Muscle layer of colon (tissue), 2 donors: ENCODE data around the gene MROH7.

Experiments
- H3K27ac ChIP-seq: one replicate; pipeline ENCODE4 v1.7.0; 2013; ENCODE audit warnings: low read depth, mild to moderate bottlenecking, low read length, moderate library complexity
- H3K27me3 ChIP-seq, 2 donors: one replicate each; pipeline ENCODE4 v1.7.0; 2013; ENCODE audit warnings: low read length in 2 of 2, mild to moderate bottlenecking in 2 of 2; ENCODE audit not compliant: insufficient read depth in 2 of 2, control insufficient read depth in 1 of 2
- H3K36me3 ChIP-seq: one replicate; pipeline ENCODE4 v1.7.0; 2013; ENCODE audit warnings: mild to moderate bottlenecking, low read length; ENCODE audit not compliant: insufficient read depth
- H3K4me1 ChIP-seq: one replicate; pipeline ENCODE4 v1.7.0; 2013; ENCODE audit warnings: mild to moderate bottlenecking, low read length; ENCODE audit not compliant: insufficient read depth
- H3K4me3 ChIP-seq, 2 donors: one replicate each; pipeline ENCODE4 v1.7.0; 2013; ENCODE audit warnings: low read length in 2 of 2, low read depth in 1 of 2, mild to moderate bottlenecking in 1 of 2, moderate library complexity in 1 of 2
- H3K9ac ChIP-seq: one replicate; pipeline ENCODE4 v1.7.0; 2013; ENCODE audit warnings: low read length
- H3K9me3 ChIP-seq: one replicate; pipeline ENCODE4 v1.7.0; 2013; ENCODE audit warnings: mild to moderate bottlenecking, low read length
- donor health status: abdominal sarcoma.
- donor health status: Adenocarcinoma of cecum.

MROH7 gene

GRCh38 chr1:54664364-54664763, 22.8 kb downstream of the MROH7 start:
- no peak overlapping the region for H3K9ac ChIP-seq
- H3K4me3 ChIP-seq = no peak overlapping the region
- no peaks in the 10 kb centered on the region for H3K27me3 ChIP-seq
- no peaks in the 10 kb centered on the region for H3K9me3 ChIP-seq
- H3K36me3 ChIP-seq = no peaks in the 10 kb centered on the region
- no peaks in the 10 kb centered on the region for H3K4me1 ChIP-seq
- no peak overlapping the region for H3K27ac ChIP-seq

DNA sequence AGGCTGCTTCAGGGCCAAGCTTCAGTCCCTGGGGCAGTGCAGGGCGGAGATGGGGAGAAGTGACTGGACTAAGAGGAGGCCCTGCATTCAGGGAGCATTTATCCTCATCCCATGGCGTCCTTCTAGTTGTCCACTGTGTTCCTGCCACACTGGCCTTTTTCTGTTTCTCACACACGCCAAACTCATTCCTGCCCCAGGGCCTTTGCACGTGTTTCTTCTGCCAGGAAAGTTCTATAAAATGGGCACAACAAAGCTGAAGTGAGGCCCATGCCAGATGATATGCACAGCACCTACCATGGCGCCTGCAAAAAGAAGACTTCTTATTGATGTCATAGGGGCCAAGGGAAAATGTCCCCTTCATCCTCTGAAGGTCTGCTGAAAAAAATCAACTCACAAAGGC, 24.3 kb downstream of the MROH7 start:
- no peaks in the 10 kb centered on the region for H3K4me1 ChIP-seq
- H3K9me3 ChIP-seq = no peaks in the 10 kb centered on the region
- H3K9ac ChIP-seq = no peak overlapping the region
- no peaks in the 10 kb centered on the region for H3K27me3 ChIP-seq
- H3K27ac ChIP-seq = no peak overlapping the region
- H3K4me3 ChIP-seq = no peak overlapping the region
- H3K36me3 ChIP-seq = no peaks in the 10 kb centered on the region

DNA sequence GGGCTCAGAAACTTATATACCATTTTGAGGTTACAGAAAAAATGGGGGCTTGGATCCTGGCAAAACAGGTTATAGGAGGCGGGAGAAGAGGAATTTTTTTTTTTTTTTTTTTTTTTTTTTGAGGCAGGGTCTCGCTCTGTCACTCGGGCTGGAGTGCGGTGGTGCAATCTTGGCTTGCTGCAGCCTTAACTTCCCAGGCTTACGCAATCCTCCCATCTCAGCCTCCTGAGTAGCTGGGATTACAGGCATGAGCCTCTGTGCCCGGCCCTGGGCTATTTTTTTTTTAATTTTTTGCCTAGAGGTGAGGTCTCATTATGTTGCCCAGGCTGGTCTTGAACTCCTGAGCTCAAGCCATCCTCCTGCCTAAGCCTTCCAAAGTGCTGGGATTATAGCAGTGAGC, 24.7 kb downstream of the MROH7 start:
- no peaks in the 10 kb centered on the region for H3K9me3 ChIP-seq
- no peak overlapping the region for H3K4me3 ChIP-seq
- H3K36me3 ChIP-seq = no peaks in the 10 kb centered on the region
- H3K4me1 ChIP-seq = no peaks in the 10 kb centered on the region
- no peak overlapping the region for H3K27ac ChIP-seq
- H3K9ac ChIP-seq = no peak overlapping the region
- H3K27me3 ChIP-seq = no peaks in the 10 kb centered on the region

- H3K4me3 ChIP-seq = no peak overlapping the region
- no peaks in the 10 kb centered on the region for H3K27me3 ChIP-seq
- no peaks in the 10 kb centered on the region for H3K36me3 ChIP-seq
- H3K27ac ChIP-seq = no peak overlapping the region
- H3K9me3 ChIP-seq = no peaks in the 10 kb centered on the region
- no peak overlapping the region for H3K9ac ChIP-seq
- H3K4me1 ChIP-seq = no peaks in the 10 kb centered on the region
Measured at GRCh38 chr1:54667797-54668196, 26.2 kb downstream of the MROH7 start.

- no peaks in the 10 kb centered on the region for H3K36me3 ChIP-seq
- H3K4me1 ChIP-seq = no peaks in the 10 kb centered on the region
- no peak overlapping the region for H3K4me3 ChIP-seq
- H3K9ac ChIP-seq = no peak overlapping the region
- H3K27ac ChIP-seq = no peak overlapping the region
- H3K27me3 ChIP-seq = no peaks in the 10 kb centered on the region
- H3K9me3 ChIP-seq = no peaks in the 10 kb centered on the region
Measured at GRCh38 chr1:54668567-54668966, 27.0 kb downstream of the MROH7 start.

DNA sequence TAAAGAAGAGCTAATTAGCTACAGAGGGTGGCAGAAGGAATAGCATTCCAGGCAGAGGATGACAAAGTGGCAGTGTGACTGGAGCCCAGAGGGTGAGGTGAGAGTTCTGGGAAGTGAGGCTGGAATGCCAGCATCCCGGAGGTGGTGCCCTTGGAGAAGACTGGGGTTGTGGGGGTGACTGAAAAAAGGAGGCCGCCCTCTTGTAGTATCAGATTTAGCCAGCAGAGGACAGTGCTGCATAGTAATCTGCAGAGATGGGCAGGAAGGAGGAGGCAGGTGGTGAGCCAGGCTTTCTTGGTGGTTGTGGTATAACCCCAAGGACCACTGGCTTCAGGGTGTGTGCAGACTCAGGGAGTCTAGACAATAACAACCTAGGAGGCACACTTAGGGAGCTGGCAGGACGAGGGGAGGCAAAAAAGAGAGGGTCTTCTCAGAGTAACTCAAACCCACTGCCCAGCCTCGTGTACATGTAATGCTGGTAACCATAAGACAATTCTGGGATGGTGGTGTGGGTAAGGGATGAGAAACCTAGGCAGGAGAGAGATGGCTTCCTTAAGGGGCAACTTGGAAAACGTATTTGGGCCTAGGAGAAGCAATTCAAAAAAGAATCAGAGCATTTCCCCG, 30.5 kb downstream of the MROH7 start:
- Histone ChIP-seq H3K27ac (no peak overlapping the region), H3K4me3 (no peak overlapping the region), H3K4me1 (no peaks in the 10 kb centered on the region), H3K36me3 (peaks cover 5% of the 10 kb centered on the region), H3K27me3 (no peaks in the 10 kb centered on the region), H3K9ac (no peak overlapping the region), H3K9me3 (no peaks in the 10 kb centered on the region)

DNA sequence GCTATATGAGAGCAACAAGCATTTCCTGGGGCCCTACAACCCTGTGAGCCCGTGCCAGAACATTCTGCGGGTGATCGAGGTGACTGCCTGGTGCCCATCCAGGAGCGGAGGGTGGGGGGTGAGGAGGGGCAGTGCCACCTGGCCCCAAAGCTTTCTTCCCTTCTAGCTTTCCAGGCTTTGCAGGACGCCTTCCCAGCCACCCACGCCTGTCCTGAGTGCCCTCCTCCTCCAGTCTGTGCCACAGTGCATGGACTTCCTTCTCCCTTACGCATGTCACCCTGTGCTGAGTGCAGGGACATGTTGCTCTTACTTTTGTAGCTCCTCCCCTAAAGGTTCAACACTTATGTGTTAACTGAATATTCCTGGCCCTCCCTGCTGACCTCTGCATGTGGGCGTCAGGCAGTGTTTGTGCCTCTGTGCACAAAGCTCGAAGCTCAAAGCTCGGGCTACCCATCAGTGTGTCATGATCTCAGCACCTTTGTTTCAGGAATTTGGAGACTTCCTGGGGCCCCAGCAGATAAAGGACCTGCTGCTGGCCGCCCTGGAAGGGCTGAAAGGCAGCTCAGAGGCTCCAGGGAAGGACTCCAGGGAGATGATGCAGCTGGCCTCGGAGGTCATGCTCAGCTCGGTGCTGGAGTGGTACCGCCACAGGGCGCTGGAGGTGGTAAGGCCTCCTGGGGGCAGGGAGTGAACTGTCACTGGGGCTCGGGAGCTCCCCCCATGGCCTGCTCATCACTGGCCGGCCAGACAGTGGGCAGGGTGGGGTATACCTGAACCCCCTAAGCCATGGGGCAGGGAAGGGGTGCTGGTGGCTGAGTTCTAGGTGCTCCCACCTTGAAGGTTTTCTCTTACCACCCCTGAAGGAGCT, 37.4 kb downstream of the MROH7 start:
- no peak overlapping the region for H3K9ac ChIP-seq
- no peak overlapping the region for H3K4me3 ChIP-seq
- no peaks in the 10 kb centered on the region for H3K27me3 ChIP-seq
- H3K36me3 ChIP-seq = peaks cover under 1% of the 10 kb centered on the region
- H3K27ac ChIP-seq = no peak overlapping the region
- H3K4me1 ChIP-seq = peaks cover 11% of the 10 kb centered on the region
- no peaks in the 10 kb centered on the region for H3K9me3 ChIP-seq

DNA sequence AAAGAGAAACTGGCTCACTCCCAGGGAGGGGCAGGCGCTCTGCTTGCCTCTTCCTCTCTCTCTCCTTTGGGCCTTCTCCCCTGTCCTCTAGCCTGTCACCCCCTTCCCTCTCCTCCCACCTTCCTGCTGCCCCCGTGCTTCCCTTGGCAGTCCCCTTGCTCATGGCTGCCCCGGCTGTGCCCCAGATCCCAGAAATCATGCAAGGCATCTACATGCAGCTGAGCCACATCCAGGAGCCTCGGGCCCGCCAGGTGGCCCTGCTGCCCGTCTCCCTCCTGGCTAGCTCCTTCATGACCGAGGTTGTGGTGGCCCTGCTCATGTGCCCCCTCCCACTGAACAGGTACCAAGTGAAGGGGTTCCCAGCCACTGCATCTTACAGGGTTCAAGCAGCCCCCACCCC, 38.1 kb downstream of the MROH7 start:
- Histone ChIP-seq H3K36me3 (no peaks in the 10 kb centered on the region), H3K9ac (no peak overlapping the region), H3K27ac (no peak overlapping the region), H3K4me3 (no peak overlapping the region), H3K9me3 (no peaks in the 10 kb centered on the region), H3K4me1 (peaks cover 11% of the 10 kb centered on the region), H3K27me3 (no peaks in the 10 kb centered on the region)

- Histone ChIP-seq H3K9ac (no peak overlapping the region), H3K4me3 (no peak overlapping the region), H3K27me3 (no peaks in the 10 kb centered on the region), H3K9me3 (no peaks in the 10 kb centered on the region), H3K27ac (no peak overlapping the region), H3K36me3 (no peaks in the 10 kb centered on the region), H3K4me1 (peaks cover 11% of the 10 kb centered on the region)
Measured at GRCh38 chr1:54680387-54680786, 38.8 kb downstream of the MROH7 start.

DNA sequence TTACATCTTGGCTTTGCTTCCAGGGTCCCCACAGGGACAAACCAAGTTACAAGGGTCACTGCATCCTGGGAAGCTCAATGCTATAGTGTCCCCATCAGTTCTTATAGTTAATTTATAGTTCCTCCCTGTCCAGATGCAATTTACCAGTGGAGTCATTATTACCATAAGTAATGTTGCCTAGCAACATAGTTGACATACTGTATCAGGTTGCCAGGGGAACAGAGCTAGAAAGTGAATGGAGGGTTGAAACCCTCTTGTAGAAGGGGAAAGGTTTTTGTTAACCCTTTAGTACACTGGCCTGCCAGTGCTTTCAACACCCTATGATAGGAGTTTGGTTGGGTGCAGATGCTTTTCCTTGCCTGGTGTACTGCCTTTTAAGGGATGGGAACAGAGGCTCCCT, 39.8 kb downstream of the MROH7 start:
- Histone ChIP-seq H3K27me3 (no peaks in the 10 kb centered on the region), H3K9ac (no peak overlapping the region), H3K36me3 (no peaks in the 10 kb centered on the region), H3K27ac (no peak overlapping the region), H3K9me3 (no peaks in the 10 kb centered on the region), H3K4me3 (no peak overlapping the region), H3K4me1 (peaks cover 11% of the 10 kb centered on the region)

DNA sequence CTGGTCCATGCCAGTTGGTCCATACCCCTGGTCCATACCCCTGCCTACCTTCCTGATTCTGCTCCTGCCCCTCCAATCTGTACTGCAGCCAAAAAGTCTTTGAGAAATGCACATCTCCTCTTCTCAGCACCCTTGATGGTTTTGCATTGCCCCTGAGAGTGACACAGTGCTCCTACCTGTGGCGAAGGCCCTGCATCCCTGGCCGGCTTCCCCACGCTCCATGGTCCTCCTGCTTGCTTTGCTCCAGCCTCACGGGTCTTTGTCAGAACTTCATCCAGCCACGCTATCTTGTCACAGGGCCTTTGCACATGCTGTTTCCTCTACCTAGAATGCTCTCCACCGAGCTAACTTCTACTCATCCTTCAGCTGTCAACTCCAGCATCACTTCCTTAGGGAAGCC, 41.9 kb downstream of the MROH7 start:
- H3K9me3 ChIP-seq = no peaks in the 10 kb centered on the region
- H3K36me3 ChIP-seq = no peaks in the 10 kb centered on the region
- no peak overlapping the region for H3K9ac ChIP-seq
- no peak overlapping the region for H3K27ac ChIP-seq
- peaks cover 11% of the 10 kb centered on the region for H3K4me1 ChIP-seq
- no peaks in the 10 kb centered on the region for H3K27me3 ChIP-seq
- H3K4me3 ChIP-seq = no peak overlapping the region
